Measurements from ENCODE around the gene DKKL1.
"Not testable (repeated sequence)": the region's sequence is repeated elsewhere in the genome, so short reads cannot be mapped to it uniquely, and the experiment has no call there.

Gene DKKL1

GRCh38 chr19:49363268-49364082 is at the start of gene DKKL1:
TSS of gene DKKL1 (plus strand) at chr19:49363877. CDS start at chr19:49363999, 122 bp downstream.
- TF ChIP-seq CTCF (conservative IDR thresholded peaks at IDR 0.05; ENCODE audit: low read depth, low read length) = peak; percentile 12
- DNase-seq (ENCODE audit: low read depth) = peak; percentile 100
- peak within 1 kb of the TSS; percentile 84 for H3K4me3 ChIP-seq (ENCODE audit: low read depth, low read length)

DNA sequence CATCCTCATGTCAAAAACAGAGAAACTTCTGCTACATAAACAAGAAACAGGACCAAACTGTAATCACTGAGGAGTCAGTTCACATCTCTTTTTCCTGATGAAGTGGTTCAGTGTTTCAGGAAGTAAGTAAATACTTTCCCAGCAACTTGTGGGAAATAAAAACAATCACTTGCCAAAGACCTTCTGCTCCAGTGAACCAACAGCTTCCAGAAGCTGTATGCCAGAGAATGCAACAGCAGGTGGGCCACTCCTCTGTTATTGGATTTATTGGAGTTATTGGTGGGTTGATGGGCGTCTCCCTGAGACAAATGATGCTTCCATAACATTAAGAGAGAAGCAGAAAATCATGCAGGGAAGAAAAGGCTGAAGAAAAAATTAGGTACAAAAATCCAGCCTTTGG is 48.6 kb upstream of the DKKL1 start:
- no peak for TF ChIP-seq CTCF (conservative IDR thresholded peaks at IDR 0.05; ENCODE audit: low read depth, low read length)
- no peak for DNase-seq (ENCODE audit: low read depth)

DNA sequence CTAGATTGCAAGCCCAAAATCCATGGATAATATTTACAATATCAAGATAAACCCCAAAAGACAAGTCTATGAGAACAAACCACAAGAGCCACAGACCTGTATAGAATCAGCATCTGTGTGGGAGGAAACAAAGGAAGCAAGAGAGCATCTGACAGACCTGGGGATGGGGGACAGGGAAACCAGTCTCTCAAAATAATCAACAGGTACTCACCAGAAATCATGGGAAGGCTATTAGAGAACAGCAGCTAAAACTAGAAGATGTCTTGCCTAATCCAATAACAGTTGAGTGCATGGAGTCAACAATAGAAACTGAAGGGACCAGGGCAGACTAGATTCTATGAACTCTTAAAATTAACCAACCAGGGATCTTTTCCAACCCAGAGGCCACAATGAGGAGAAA is 47.4 kb upstream of the DKKL1 start:
- no peak for DNase-seq (ENCODE audit: low read depth)
- H3K4me3 ChIP-seq (ENCODE audit: low read depth, low read length) = no peak overlapping the region
- TF ChIP-seq CTCF (conservative IDR thresholded peaks at IDR 0.05; ENCODE audit: low read depth, low read length) = no peak

More for the DNA sequence above, 48.6 kb upstream of the DKKL1 start:
- no peak overlapping the region for H3K4me3 ChIP-seq (ENCODE audit: low read depth, low read length)

GRCh38 chr19:49318296-49318695 is 45.4 kb upstream of the DKKL1 start:
- DNase-seq (ENCODE audit: low read depth) = no peak
- no peak for TF ChIP-seq CTCF (conservative IDR thresholded peaks at IDR 0.05; ENCODE audit: low read depth, low read length)
- H3K4me3 ChIP-seq (ENCODE audit: low read depth, low read length) = no peak overlapping the region

DNA sequence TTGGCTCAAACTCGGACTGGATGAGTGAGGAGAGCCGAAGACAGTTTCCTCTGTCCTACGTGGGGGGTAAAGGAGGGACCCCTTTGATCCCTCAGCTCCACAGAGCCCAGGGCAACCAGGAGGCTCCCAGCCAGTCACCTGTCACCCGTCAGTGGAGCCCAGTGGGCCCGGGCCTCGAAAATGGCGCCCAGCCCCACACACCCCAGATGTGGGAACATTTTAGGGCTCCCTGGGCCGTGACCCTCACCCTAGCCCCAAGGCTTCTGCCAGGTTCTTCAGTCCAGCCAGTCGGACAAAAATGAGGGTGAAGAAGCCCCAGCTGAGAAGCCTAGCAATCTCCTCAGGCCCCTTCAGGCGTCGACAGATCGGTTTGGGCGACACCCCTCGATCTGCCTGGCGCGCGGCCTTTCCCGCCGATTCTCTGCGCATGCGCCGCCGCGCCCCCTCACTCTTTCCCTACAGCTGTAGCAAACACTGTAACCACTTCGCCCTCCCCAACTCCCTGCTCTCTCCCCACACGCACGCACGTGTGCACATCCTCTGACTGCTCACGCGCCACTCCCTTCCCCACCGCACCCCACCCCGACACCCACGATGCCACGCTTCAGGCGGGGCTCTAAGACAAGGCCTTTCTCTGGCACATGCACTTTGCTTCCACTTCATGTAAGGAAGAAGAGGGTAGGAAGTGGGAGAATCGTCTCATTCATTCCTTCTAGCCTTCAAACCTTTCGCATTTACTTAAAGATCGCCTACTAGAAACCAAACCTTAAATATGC is 38.7 kb upstream of the DKKL1 start, which contains the start of gene SLC6A16:
Gene SLC6A16, minus strand, starts transcription at position 391 of the 776 bp plus-strand sequence. CDS start 13,844 bp downstream, outside the sequence.
- H3K4me3 ChIP-seq (ENCODE audit: low read depth, low read length) = no peak within 1 kb of the TSS
- TF ChIP-seq CTCF (conservative IDR thresholded peaks at IDR 0.05; ENCODE audit: low read depth, low read length) = no peak
- no peak for DNase-seq (ENCODE audit: low read depth)

DNA sequence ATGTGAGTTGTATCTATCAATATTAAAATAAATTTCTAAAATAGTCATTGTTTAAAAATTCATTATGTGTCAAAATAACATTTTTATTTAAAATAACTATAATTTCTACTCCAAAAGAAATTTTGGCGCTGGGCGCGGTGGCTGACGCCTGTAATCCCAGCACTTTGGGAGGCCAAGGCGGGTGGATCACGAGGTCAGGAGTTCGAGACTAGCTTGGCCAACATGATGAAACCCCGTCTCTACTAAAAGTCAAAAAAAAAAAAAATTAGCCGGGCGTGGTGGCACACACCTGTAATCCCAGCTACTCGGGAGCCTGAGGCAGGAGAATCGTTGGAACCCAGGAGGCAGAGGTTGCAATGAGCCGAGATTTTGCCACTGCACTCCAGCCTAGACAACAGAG is 37.9 kb upstream of the DKKL1 start:
- not testable (repeated sequence) for DNase-seq (ENCODE audit: low read depth); H3K4me3 ChIP-seq (ENCODE audit: low read depth, low read length)

- no peak overlapping the region for H3K4me3 ChIP-seq (ENCODE audit: low read depth, low read length)
- TF ChIP-seq CTCF (conservative IDR thresholded peaks at IDR 0.05; ENCODE audit: low read depth, low read length) = no peak
- no peak for DNase-seq (ENCODE audit: low read depth)
These were observed 37.4 kb upstream of the DKKL1 start for GRCh38 chr19:49326165-49326704.
